ENCODE data around the gene EVI5L.

DNA sequence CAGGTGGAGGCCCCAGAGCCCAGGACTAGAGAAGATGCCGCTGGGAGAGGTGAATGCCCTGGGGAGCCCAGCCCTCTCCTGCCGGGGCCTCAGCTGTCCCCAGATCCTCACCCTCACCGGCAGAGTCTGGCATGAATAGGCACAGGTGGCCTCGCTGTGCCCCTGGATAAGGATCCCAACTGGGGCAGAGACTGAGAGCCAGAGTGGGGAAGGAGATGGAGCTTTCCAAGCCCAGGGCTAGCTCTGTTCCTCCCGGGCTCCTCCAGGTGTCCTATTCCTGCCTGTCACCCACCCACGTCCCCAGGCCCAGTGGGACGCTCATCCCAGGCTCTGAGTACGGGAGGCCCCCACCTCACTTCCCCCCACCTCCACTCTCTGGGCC lies 27.7 kb downstream of the EVI5L start:
- TF ChIP-seq, protein P1, sequence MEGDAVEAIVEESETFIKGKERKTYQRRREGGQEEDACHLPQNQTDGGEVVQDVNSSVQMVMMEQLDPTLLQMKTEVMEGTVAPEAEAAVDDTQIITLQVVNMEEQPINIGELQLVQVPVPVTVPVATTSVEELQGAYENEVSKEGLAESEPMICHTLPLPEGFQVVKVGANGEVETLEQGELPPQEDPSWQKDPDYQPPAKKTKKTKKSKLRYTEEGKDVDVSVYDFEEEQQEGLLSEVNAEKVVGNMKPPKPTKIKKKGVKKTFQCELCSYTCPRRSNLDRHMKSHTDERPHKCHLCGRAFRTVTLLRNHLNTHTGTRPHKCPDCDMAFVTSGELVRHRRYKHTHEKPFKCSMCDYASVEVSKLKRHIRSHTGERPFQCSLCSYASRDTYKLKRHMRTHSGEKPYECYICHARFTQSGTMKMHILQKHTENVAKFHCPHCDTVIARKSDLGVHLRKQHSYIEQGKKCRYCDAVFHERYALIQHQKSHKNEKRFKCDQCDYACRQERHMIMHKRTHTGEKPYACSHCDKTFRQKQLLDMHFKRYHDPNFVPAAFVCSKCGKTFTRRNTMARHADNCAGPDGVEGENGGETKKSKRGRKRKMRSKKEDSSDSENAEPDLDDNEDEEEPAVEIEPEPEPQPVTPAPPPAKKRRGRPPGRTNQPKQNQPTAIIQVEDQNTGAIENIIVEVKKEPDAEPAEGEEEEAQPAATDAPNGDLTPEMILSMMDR (IDR thresholded peaks at IDR 0.05; ENCODE audit: low read depth, low read length, missing input control), result no peak
- no peak for TF ChIP-seq EGR1 (IDR thresholded peaks at IDR 0.05; ENCODE audit: low read depth in 2 of 2)
- no peak for TF ChIP-seq TAF1 (conservative IDR thresholded peaks at IDR 0.05)
- TF ChIP-seq, protein P2, sequence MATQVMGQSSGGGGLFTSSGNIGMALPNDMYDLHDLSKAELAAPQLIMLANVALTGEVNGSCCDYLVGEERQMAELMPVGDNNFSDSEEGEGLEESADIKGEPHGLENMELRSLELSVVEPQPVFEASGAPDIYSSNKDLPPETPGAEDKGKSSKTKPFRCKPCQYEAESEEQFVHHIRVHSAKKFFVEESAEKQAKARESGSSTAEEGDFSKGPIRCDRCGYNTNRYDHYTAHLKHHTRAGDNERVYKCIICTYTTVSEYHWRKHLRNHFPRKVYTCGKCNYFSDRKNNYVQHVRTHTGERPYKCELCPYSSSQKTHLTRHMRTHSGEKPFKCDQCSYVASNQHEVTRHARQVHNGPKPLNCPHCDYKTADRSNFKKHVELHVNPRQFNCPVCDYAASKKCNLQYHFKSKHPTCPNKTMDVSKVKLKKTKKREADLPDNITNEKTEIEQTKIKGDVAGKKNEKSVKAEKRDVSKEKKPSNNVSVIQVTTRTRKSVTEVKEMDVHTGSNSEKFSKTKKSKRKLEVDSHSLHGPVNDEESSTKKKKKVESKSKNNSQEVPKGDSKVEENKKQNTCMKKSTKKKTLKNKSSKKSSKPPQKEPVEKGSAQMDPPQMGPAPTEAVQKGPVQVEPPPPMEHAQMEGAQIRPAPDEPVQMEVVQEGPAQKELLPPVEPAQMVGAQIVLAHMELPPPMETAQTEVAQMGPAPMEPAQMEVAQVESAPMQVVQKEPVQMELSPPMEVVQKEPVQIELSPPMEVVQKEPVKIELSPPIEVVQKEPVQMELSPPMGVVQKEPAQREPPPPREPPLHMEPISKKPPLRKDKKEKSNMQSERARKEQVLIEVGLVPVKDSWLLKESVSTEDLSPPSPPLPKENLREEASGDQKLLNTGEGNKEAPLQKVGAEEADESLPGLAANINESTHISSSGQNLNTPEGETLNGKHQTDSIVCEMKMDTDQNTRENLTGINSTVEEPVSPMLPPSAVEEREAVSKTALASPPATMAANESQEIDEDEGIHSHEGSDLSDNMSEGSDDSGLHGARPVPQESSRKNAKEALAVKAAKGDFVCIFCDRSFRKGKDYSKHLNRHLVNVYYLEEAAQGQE (IDR thresholded peaks at IDR 0.05), result no peak
- TF ChIP-seq, protein P3, sequence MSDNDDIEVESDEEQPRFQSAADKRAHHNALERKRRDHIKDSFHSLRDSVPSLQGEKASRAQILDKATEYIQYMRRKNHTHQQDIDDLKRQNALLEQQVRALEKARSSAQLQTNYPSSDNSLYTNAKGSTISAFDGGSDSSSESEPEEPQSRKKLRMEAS (IDR thresholded peaks at IDR 0.05), result no peak
- no peak for TF ChIP-seq FOXA1 (IDR thresholded peaks at IDR 0.05)
- TF ChIP-seq YY1 (IDR thresholded peaks at IDR 0.05), result no peak
